Measurements from ENCODE around the gene DOC2A.

Gene DOC2A

DNA sequence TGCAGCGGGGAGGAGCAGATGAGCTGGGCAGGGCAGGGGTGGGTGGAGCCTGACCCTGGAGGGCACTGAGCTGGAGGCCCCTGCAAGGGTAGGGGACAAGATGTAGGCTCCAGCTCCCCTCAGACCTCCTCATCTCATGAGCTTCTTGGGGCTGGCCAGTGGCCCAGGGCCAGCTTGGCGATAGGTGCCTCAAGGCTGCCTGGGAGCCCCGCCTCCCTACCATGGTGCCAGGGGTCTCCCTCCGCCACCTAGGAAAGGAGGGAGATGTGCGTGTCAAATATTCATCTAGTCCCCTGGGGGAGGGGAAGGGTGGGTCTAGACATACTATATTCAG lies 19.3 kb downstream of the DOC2A start:
- TF ChIP-seq, protein P1, sequence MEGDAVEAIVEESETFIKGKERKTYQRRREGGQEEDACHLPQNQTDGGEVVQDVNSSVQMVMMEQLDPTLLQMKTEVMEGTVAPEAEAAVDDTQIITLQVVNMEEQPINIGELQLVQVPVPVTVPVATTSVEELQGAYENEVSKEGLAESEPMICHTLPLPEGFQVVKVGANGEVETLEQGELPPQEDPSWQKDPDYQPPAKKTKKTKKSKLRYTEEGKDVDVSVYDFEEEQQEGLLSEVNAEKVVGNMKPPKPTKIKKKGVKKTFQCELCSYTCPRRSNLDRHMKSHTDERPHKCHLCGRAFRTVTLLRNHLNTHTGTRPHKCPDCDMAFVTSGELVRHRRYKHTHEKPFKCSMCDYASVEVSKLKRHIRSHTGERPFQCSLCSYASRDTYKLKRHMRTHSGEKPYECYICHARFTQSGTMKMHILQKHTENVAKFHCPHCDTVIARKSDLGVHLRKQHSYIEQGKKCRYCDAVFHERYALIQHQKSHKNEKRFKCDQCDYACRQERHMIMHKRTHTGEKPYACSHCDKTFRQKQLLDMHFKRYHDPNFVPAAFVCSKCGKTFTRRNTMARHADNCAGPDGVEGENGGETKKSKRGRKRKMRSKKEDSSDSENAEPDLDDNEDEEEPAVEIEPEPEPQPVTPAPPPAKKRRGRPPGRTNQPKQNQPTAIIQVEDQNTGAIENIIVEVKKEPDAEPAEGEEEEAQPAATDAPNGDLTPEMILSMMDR (IDR thresholded peaks at IDR 0.05), result no peak

DNA sequence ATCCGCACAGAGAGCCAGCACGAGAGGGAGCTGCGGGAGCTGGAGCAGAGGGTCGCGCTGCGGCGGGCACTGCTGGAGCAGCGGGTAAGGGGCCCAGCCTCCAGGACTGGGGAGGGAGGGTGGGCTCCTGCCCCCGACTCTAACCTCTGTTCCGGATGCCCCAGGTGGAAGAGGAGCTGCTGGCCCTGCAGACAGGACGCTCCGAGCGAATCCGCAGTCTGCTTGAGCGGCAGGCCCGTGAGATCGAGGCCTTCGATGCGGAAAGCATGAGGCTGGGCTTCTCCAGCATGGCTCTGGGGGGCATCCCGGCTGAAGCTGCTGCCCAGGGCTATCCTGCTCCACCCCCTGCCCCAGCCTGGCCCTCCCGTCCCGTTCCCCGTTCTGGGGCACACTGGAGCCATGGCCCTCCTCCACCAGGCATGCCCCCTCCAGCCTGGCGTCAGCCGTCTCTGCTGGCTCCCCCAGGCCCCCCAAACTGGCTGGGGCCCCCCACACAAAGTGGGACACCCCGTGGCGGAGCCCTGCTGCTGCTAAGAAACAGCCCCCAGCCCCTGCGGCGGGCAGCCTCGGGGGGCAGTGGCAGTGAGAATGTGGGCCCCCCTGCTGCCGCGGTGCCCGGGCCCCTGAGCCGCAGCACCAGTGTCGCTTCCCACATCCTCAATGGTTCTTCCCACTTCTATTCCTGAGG lies 19.8 kb downstream of the DOC2A start:
- TF ChIP-seq, protein P1 (IDR thresholded peaks at IDR 0.05), result no peak

DNA sequence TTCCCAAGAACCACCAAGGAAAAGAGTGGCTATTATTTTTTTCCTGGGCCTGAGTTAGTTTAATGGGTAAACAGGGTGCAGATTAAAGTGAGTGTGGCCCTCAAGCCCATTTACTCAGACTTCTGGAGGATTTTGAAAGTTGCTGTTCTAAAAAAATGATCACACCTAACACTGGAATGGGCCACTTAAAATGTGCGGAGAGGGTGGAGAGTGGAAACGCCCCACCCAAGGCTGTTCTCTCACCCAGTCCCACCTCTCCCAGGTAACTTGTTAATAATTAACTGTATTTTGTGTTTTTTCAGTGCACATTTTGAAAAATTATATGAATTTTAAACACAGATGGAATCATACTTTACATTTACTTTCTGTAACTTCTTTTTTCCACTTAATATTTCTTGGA lies 20.8 kb downstream of the DOC2A start:
- TF ChIP-seq, protein P1 (IDR thresholded peaks at IDR 0.05), result no peak

DNA sequence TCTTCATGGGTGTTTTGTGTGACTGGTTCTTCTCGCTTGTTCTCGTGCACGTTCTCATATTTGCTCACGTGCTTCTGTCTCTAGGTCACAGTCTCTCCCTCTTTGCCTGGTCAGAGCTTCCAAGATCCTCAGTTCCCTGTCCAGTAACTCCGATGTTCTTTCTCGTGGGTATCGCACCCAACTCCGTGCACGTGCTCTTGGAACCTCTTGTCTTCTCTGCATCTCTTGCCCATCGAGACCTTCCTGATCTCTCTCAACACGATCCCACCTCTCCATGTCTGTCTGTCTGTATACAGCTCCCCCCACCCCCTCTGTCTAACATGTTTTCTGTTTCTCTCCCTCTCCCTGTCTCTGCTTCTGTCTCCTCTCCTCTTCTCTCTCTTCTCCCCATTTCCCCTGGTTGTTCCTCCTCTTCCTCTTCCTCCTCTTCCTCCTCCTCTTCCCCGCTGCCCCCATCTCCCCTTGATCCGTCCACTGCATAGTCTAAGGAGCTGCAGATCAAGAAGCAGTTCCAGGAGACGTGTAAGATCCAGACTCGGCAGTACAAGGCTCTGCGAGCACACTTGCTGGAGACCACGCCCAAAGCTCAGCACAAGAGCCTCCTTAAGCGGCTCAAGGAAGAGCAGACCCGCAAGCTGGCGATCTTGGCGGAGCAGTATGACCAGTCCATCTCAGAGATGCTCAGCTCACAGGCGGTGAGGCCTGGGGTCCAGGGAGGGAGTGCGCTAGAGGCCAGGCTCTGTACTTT lies 21.5 kb downstream of the DOC2A start:
- TF ChIP-seq, protein P1 (IDR thresholded peaks at IDR 0.05), result no peak

DNA sequence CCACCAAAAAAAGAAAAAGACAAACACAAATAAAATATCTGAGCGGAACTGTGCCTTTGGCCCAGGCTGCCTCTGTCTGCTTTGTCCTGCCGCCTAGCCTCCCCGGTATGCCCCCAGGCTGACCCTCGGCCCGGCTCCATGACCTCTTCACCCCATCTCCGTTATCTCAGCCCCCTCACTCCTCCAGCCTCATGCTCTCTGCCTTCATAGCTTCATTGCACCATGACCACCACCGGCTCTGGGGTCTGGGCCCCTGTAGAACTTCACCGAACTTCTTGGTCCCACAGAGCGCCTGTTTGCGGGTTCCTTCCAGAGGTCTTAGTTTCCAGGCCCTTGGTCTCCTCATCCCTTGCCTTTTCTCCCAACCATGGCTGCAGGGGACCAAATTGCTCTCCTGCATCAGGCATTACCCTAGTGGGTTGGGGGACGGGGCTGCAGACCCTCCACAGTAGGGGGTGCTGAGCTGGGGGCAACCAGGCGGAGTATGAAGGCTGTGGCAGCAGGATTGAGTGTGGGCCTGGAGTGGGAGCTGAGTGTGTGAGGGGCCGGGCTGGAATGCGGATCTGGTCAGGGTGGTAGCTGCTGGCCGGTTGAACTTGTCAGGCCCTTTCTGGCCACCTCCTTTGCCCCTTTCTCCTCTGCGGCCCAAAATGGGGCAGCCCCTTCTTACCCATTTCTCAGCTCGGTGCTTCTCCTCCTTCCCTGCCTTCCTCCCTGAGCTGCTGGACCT lies 22.3 kb downstream of the DOC2A start:
- TF ChIP-seq, protein P1 (IDR thresholded peaks at IDR 0.05), result no peak

DNA sequence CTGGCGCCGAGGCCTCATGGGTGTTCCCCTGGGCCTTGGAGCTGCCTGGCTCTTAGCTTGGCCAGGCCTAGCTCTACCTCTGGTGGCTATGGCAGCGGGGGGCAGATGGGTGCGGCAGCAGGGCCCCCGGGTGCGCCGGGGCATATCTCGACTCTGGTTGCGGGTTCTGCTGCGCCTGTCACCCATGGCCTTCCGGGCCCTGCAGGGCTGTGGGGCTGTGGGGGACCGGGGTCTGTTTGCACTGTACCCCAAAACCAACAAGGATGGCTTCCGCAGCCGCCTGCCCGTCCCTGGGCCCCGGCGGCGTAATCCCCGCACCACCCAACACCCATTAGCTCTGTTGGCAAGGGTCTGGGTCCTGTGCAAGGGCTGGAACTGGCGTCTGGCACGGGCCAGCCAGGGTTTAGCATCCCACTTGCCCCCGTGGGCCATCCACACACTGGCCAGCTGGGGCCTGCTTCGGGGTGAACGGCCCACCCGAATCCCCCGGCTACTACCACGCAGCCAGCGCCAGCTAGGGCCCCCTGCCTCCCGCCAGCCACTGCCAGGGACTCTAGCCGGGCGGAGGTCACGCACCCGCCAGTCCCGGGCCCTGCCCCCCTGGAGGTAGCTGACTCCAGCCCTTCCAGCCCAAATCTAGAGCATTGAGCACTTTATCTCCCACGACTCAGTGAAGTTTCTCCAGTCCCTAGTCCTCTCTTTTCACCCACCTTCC lies 23.3 kb downstream of the DOC2A start:
- TF ChIP-seq, protein P1 (IDR thresholded peaks at IDR 0.05), result no peak

DNA sequence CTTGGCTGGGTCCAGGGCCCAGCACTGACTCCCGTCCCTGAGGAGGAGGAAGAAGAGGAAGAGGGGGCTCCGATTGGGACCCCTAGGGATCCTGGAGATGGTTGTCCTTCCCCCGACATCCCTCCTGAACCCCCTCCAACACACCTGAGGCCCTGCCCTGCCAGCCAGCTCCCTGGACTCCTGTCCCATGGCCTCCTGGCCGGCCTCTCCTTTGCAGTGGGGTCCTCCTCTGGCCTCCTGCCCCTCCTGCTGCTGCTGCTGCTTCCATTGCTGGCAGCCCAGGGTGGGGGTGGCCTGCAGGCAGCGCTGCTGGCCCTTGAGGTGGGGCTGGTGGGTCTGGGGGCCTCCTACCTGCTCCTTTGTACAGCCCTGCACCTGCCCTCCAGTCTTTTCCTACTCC lies 23.9 kb downstream of the DOC2A start:
- TF ChIP-seq, protein P1 (IDR thresholded peaks at IDR 0.05), result no peak
